ENCODE data around the gene GOLGA6D.
"Not testable (repeated sequence)": the region's sequence is repeated elsewhere in the genome, so short reads cannot be mapped to it uniquely, and the experiment has no call there.

GRCh38 chr15:75312548-75312947, 29.9 kb downstream of the GOLGA6D start:
- not testable (repeated sequence) for TF ChIP-seq EZH2 (IDR thresholded peaks at IDR 0.05; ENCODE audit: borderline replicate concordance); CTCF (IDR thresholded peaks at IDR 0.05; ENCODE audit: poor library complexity)
